HG02884 (cell line): ENCODE measurements around the gene TMEM235.
"Not testable (repeated sequence)": the region's sequence is repeated elsewhere in the genome, so short reads cannot be mapped to it uniquely, and the experiment has no call there.

Source experiments
- ATAC-seq: cut with Tn5 transposase; IDR thresholded peaks from one replicate; pipeline ENCODE4 v1.9.1; 2021; ENCODE audit warnings: mild to moderate bottlenecking, moderate library complexity; ENCODE audit not compliant: unreplicated experiment

The TMEM235 gene

GRCh38 chr17:78237401-78238012, 6.1 kb downstream of the TMEM235 start:
- no peak for ATAC-seq

GRCh38 chr17:78238823-78239488, 7.5 kb downstream of the TMEM235 start:
- ATAC-seq: no peak

GRCh38 chr17:78239489-78239931, 8.1 kb downstream of the TMEM235 start:
- no peak for ATAC-seq

- no peak for ATAC-seq
Measured at GRCh38 chr17:78240012-78240655, 8.7 kb downstream of the TMEM235 start.

- ATAC-seq: no peak
Measured at GRCh38 chr17:78240839-78241238, 9.4 kb downstream of the TMEM235 start.

- ATAC-seq: no peak
Measured at GRCh38 chr17:78241277-78242023, 10.0 kb downstream of the TMEM235 start.

GRCh38 chr17:78242024-78242742, 10.8 kb downstream of the TMEM235 start:
- no peak for ATAC-seq

- ATAC-seq: no peak
Measured at GRCh38 chr17:78247304-78247703, 15.9 kb downstream of the TMEM235 start.

- no peak for ATAC-seq
Measured at GRCh38 chr17:78248051-78248914, 16.9 kb downstream of the TMEM235 start.

GRCh38 chr17:78249074-78249817, 17.8 kb downstream of the TMEM235 start:
- ATAC-seq: no peak

- no peak for ATAC-seq
Measured at GRCh38 chr17:78249818-78250806, 18.7 kb downstream of the TMEM235 start.

GRCh38 chr17:78250891-78251772, 19.7 kb downstream of the TMEM235 start:
- no peak for ATAC-seq

- ATAC-seq: no peak
Measured at GRCh38 chr17:78251773-78252103, 20.3 kb downstream of the TMEM235 start.

GRCh38 chr17:78252111-78252634, 20.7 kb downstream of the TMEM235 start:
- no peak for ATAC-seq

GRCh38 chr17:78252701-78253635, 21.5 kb downstream of the TMEM235 start:
- ATAC-seq: no peak

- not testable (repeated sequence) for ATAC-seq
Measured at GRCh38 chr17:78253636-78253945, 22.2 kb downstream of the TMEM235 start.
